B cell (primary cell): Measurements from ENCODE around the gene IZUMO1.

Experiments
- EZH2 ChIP-seq: IDR thresholded peaks from 2 replicates; pipeline ENCODE4 v1.6.1; 2012; ENCODE audit warnings: borderline replicate concordance, low read depth, mild to moderate bottlenecking, moderate library complexity, low read length; ENCODE audit not compliant: insufficient read depth, poor library complexity, severe bottlenecking
- TF ChIP-seq, protein P1 (sequence below): fragments of 200-600 bp; IDR thresholded peaks from one replicate; pipeline ENCODE4 v1.8.0; 2022; ENCODE audit warnings: antibody characterized with exemption, mild to moderate bottlenecking

DNA sequence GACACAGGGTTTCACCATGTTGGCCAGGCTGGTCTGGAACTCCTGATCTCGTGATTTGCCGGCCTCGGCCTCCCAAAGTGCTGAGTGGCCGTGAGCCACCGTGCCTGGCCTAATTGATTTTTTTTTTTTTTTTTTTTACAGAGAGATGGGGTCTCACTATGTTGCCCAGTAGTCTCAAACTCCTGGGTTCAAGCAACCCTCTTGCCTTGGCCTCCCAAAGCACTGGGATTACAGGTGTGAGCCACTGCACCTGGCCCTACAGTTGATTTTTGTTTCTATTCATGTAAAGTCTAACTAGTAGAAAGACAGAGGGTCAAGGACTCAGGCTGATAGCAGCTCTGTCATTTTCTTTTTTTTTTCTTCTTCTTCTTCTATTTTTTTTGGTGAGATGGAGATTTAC is 30.4 kb upstream of the IZUMO1 start:
- TF ChIP-seq, protein P1, sequence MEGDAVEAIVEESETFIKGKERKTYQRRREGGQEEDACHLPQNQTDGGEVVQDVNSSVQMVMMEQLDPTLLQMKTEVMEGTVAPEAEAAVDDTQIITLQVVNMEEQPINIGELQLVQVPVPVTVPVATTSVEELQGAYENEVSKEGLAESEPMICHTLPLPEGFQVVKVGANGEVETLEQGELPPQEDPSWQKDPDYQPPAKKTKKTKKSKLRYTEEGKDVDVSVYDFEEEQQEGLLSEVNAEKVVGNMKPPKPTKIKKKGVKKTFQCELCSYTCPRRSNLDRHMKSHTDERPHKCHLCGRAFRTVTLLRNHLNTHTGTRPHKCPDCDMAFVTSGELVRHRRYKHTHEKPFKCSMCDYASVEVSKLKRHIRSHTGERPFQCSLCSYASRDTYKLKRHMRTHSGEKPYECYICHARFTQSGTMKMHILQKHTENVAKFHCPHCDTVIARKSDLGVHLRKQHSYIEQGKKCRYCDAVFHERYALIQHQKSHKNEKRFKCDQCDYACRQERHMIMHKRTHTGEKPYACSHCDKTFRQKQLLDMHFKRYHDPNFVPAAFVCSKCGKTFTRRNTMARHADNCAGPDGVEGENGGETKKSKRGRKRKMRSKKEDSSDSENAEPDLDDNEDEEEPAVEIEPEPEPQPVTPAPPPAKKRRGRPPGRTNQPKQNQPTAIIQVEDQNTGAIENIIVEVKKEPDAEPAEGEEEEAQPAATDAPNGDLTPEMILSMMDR = no peak
- TF ChIP-seq EZH2 = no peak
